HepG2 (cell line): Measurements from ENCODE around the gene HNRNPL. TPM values are rescaled to one million over a fixed set of nuclear protein-coding genes. Genes with fewer than 3 reads are reported as not detected.

ENCODE experiments used
- ATAC-seq: fragments of 200-7000 bp; cut with Tn5 transposase; 3 replicates; pipeline ENCODE4 v1.9.1; 2020; ENCODE audit warnings: mild to moderate bottlenecking, moderate library complexity
- BruUV-seq: library from RNA; stranded (reverse); fragments of 400-500 nt; replicated peaks from 2 replicates; lab custom pipeline; 2021; lab: Mats Ljungman, UMichigan
- CTCF ChIA-PET: fragments of 300-600 bp; formaldehyde crosslinking; extraction: SDS; loops from one replicate; lab custom pipeline; 2021; ENCODE audit warnings: low total read pairs, inconsistent platforms, low intra/inter-chr PET ratio; lab: Yijun Ruan, JAX
- POLR2A ChIA-PET: fragments of 350-600 bp; sonication (Branson Sonifier 250); formaldehyde crosslinking; loops from one replicate; lab custom pipeline; 2020; ENCODE audit warnings: antibody characterized with exemption, inconsistent platforms; lab: Yijun Ruan, JAX
- DNase-seq: peaks from one replicate; pipeline ENCODE4 v3.0.0-alpha.2; 2015; ENCODE audit warnings: low spot score
- FAIRE-seq: peaks from 3 replicates; lab custom pipeline; 2011; peaks lifted over from hg19 to GRCh38; lab: Jason Lieb, UNC
- H2AFZ ChIP-seq: one replicate; pipeline ENCODE4 v1.6.1; 2011; ENCODE audit warnings: low read length, inconsistent platforms
- H3K27ac ChIP-seq: fragments of 300-600 bp; 3 replicates; pipeline ENCODE4 v1.8.0; 2011; ENCODE audit warnings: mixed run types, mild to moderate bottlenecking, mixed read lengths, low read length, inconsistent platforms; ENCODE audit not compliant: insufficient read depth; ENCODE audit errors: extremely low read length
- H3K27me3 ChIP-seq, 2 experiments: fragments of 200-600 bp in 1 of 2; 2 replicates in 1 of 2; 3 replicates in 1 of 2; pipeline versions ENCODE4 v1.6.0 to v1.8.0; 2011; ENCODE audit warnings: low read length in 2 of 2, mild to moderate bottlenecking in 2 of 2, moderate library complexity in 2 of 2, inconsistent platforms in 1 of 2; ENCODE audit not compliant: insufficient read depth in 2 of 2, control insufficient read depth in 1 of 2
- H3K36me3 ChIP-seq, 2 experiments: fragments of 200-600 bp in 1 of 2; replicated peaks in 1 of 2; 2 replicates in 1 of 2; 3 replicates in 1 of 2; pipeline versions ENCODE4 v1.5.1 to v1.8.0; 2011; ENCODE audit warnings: low read length in 2 of 2, inconsistent platforms in 1 of 2; ENCODE audit not compliant: insufficient read depth in 2 of 2, control insufficient read depth in 1 of 2
- H3K4me1 ChIP-seq: 2 replicates; pipeline ENCODE4 v1.5.1; 2012; ENCODE audit warnings: low read length, inconsistent platforms; ENCODE audit not compliant: insufficient read depth
- H3K4me2 ChIP-seq: 2 replicates; pipeline ENCODE4 v1.6.0; 2011; ENCODE audit warnings: low read depth, low read length, inconsistent platforms
- H3K4me3 ChIP-seq, 3 experiments: fragments of 200-600 bp in 1 of 3; sonication (generic), shearing (Covaris generic) in 1 of 3; replicated peaks in 1 of 3; 2 replicates each; pipeline ENCODE4 v1.5.1; 2011 to 2016; ENCODE audit warnings: low read length in 3 of 3, inconsistent platforms in 2 of 3, low read depth in 2 of 3, mild to moderate bottlenecking in 2 of 3, control low read depth in 1 of 3, mixed read lengths in 1 of 3; ENCODE audit not compliant: insufficient read depth in 1 of 3
- H3K79me2 ChIP-seq: one replicate; pipeline ENCODE4 v1.6.1; 2011; ENCODE audit warnings: low read length, inconsistent platforms; ENCODE audit not compliant: insufficient read depth
- H3K9ac ChIP-seq: 2 replicates; pipeline ENCODE4 v1.6.0; 2011; ENCODE audit warnings: mild to moderate bottlenecking, low read depth, low read length, inconsistent platforms; ENCODE audit not compliant: insufficient read depth
- H3K9me3 ChIP-seq: 2 replicates; pipeline ENCODE4 v1.5.1; 2012; ENCODE audit warnings: mild to moderate bottlenecking, low read length
- H4K20me1 ChIP-seq: 2 replicates; pipeline ENCODE4 v1.6.0; 2011; ENCODE audit warnings: inconsistent platforms, mild to moderate bottlenecking, low read length, moderate library complexity; ENCODE audit not compliant: insufficient read depth
- AGO2 ChIP-seq: fragments of 200-400 bp; formaldehyde crosslinking; optimal IDR thresholded peaks from 2 replicates; pipeline ENCODE3; 2017; ENCODE audit warnings: mild to moderate bottlenecking, low read depth, low read length, moderate library complexity
- HNF4G ChIP-seq, 2 experiments: sonication (generic) in 1 of 2; formaldehyde crosslinking in 1 of 2; IDR thresholded peaks; 2 replicates each; pipeline versions ENCODE4 v1.4.0 to v1.6.1; 2011 to 2020; ENCODE audit warnings: borderline replicate concordance in 2 of 2, low read depth in 2 of 2, mild to moderate bottlenecking in 2 of 2, low read length in 1 of 2, missing genetic modification reagents in 1 of 2, moderate library complexity in 1 of 2
- JUN ChIP-seq: sonication (generic); formaldehyde crosslinking; IDR thresholded peaks from 2 replicates; pipeline ENCODE4 v1.4.0; 2020; ENCODE audit warnings: mild to moderate bottlenecking, missing genetic modification reagents
- SRY ChIP-seq: sonication (generic); formaldehyde crosslinking; IDR thresholded peaks from 2 replicates; pipeline ENCODE4 v1.8.0; 2022; ENCODE audit warnings: mild to moderate bottlenecking, missing genetic modification reagents
- ZNF484 ChIP-seq: sonication (generic); formaldehyde crosslinking; IDR thresholded peaks from 2 replicates; pipeline ENCODE4 v1.5.1; 2020; ENCODE audit warnings: mild to moderate bottlenecking, low read depth, missing genetic modification reagents, borderline replicate concordance
- WGBS: methylation state at CpG from one replicate; pipeline ENCODE4 v1.1.6; 2017; ENCODE audit warnings: low lambda C conversion rate; 5-methylcytosine and 5-hydroxymethylcytosine counted together
- in situ Hi-C: cut with HindIII; loops from 2 replicates; pipeline ENCODE4 v1.10.0; 2017; ENCODE audit warnings: low pct_unique_long_range_greater_than_20kb; ENCODE audit not compliant: extremely low pct_ligation_motif_present
- intact Hi-C: fragments of 100-400 bp; cut with micrococcal nuclease; formaldehyde crosslinking; loops from one replicate; pipeline ENCODE4 v1.10.0; 2022; ENCODE audit not compliant: unreplicated experiment
- polyA plus RNA-seq, 8 experiments: library from polyadenylated mRNA; depleted of rRNA in 3 of 8; stranded (reverse) in 7 of 8; unstranded in 1 of 8; fragments of >200 nt; fragmentation: Illumina TruSeq in 4 of 8; extraction: Trizol in 4 of 8; gene quantifications; 2 replicates each; pipeline versions ENCODE4 v1.2.1 to v1.2.3, GENCODE V29; 2011 to 2016; ENCODE audit warnings: low read depth in 4 of 8, missing spikeins in 1 of 8, mixed read lengths in 1 of 8; ENCODE audit not compliant: insufficient read depth in 1 of 8
- total RNA-seq, 5 experiments: library from RNA; depleted of rRNA; stranded (reverse); fragments of >200 nt; fragmentation: Illumina TruSeq; extraction: Trizol; gene quantifications; 2 replicates each; pipeline ENCODE4 v1.2.3, GENCODE V29; 2016; ENCODE audit warnings: low read depth in 1 of 5
- TF ChIP-seq, protein P1 (sequence below): IDR thresholded peaks from 2 replicates; pipeline ENCODE4 v1.6.1; 2016; ENCODE audit warnings: low read depth, missing genetic modification reagents, missing compliant biosample characterization
- TF ChIP-seq, protein P2 (sequence below): IDR thresholded peaks from 2 replicates; pipeline ENCODE4 v1.6.1; 2016
- TF ChIP-seq, protein P3 (sequence below): sonication (generic); formaldehyde crosslinking; IDR thresholded peaks from 2 replicates; pipeline ENCODE4 v1.5.0; 2020; ENCODE audit warnings: mild to moderate bottlenecking, missing genetic modification reagents, moderate library complexity
- TF ChIP-seq, protein P4 (sequence below): sonication (generic); formaldehyde crosslinking; IDR thresholded peaks from 2 replicates; pipeline ENCODE4 v1.5.1; 2020; ENCODE audit warnings: mild to moderate bottlenecking, missing genetic modification reagents, moderate library complexity

HNRNPL gene
- total and polyA plus RNA-seq, 2 of the 13 experiments (the other 11 are each of a cell fraction or from before 2014, with no cell fraction given): 156 to 278 TPM

DNA sequence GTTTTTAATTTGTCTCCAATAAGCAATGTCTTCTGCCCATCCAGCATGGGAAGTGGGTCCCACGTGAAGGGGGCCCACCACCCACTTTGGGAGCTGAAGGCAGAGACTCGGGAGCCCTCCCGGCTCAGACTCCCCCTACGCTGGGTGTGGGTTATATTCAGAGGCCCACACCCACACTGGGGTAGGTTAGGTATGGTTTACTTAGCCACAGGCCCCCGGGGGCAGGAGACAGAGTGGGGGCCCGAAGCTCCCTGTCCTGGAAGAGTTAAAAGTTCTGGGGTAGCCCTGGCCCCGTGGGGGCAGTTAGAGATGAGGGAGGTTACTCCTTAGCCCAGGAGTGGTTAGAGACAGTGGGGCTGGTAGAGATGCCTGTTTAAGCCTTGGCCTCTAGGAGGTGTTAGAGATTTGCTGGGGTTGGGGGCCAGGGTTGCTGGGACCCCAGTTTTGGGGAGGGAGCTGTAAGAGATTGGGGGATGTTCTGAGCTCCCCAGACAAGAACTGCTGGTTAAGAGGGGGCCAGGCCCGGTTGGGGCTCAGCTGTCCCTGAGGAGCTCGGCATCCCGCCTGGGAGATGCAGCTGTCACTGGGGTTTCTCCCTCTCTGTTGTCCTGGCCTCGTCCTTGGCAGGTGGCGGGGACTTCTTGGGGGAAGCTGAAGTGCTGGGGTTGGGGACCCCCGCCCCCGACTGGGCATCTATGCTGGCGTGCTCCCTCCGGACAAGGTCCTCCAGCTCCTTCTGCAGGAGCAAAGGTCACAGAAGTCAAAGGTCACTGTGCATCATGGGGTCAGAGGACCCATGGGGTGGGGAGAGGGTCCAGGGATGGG, 29.0 kb upstream of the HNRNPL start:
- ChIA-PET POLR2A (interaction anchor here (1.0 to 5.6 kb wide), 11 partner anchors 9 to 145 kb away, joined by 3 to 37 read pairs (median 6); partner anchors contain the start of genes NFKBIB and SIRT2), CTCF (no interaction called here)
- H4K20me1 ChIP-seq: no peaks in the 10 kb centered on the region
- DNase-seq (no peak), FAIRE-seq (no peak), ATAC-seq (peak; percentile 41)
- H3K36me3 ChIP-seq: peaks cover 0 to 2% of the 10 kb centered on the region in 2 experiments; a peak in 2 of 5 replicates
- H3K4me3 ChIP-seq: peak overlapping the region; percentile 72 to 86 (median 82); a peak in 5 of 6 replicates
- 81% methylated on average over 10 of the region's 16 CpGs for WGBS
- no peaks in the 10 kb centered on the region for H3K79me2 ChIP-seq
- peak overlapping the region; percentile 74 for H3K9ac ChIP-seq
- no peaks in the 10 kb centered on the region for H3K27me3 ChIP-seq
- BruUV-seq: TSS peak; percentile 73
- intact Hi-C loops (no loop called here), in situ Hi-C loops (no loop called here)
- no peak overlapping the region for H2AFZ ChIP-seq
- H3K27ac ChIP-seq: peak overlapping the region; percentile 58
- peak overlapping the region; percentile 79 for H3K4me2 ChIP-seq
- peaks cover 45% of the 10 kb centered on the region for H3K4me1 ChIP-seq
- no peaks in the 10 kb centered on the region for H3K9me3 ChIP-seq
- TF ChIP-seq, protein P1, sequence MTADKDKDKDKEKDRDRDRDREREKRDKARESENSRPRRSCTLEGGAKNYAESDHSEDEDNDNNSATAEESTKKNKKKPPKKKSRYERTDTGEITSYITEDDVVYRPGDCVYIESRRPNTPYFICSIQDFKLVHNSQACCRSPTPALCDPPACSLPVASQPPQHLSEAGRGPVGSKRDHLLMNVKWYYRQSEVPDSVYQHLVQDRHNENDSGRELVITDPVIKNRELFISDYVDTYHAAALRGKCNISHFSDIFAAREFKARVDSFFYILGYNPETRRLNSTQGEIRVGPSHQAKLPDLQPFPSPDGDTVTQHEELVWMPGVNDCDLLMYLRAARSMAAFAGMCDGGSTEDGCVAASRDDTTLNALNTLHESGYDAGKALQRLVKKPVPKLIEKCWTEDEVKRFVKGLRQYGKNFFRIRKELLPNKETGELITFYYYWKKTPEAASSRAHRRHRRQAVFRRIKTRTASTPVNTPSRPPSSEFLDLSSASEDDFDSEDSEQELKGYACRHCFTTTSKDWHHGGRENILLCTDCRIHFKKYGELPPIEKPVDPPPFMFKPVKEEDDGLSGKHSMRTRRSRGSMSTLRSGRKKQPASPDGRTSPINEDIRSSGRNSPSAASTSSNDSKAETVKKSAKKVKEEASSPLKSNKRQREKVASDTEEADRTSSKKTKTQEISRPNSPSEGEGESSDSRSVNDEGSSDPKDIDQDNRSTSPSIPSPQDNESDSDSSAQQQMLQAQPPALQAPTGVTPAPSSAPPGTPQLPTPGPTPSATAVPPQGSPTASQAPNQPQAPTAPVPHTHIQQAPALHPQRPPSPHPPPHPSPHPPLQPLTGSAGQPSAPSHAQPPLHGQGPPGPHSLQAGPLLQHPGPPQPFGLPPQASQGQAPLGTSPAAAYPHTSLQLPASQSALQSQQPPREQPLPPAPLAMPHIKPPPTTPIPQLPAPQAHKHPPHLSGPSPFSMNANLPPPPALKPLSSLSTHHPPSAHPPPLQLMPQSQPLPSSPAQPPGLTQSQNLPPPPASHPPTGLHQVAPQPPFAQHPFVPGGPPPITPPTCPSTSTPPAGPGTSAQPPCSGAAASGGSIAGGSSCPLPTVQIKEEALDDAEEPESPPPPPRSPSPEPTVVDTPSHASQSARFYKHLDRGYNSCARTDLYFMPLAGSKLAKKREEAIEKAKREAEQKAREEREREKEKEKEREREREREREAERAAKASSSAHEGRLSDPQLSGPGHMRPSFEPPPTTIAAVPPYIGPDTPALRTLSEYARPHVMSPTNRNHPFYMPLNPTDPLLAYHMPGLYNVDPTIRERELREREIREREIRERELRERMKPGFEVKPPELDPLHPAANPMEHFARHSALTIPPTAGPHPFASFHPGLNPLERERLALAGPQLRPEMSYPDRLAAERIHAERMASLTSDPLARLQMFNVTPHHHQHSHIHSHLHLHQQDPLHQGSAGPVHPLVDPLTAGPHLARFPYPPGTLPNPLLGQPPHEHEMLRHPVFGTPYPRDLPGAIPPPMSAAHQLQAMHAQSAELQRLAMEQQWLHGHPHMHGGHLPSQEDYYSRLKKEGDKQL (CRISPR knock-in tag): no peak
- TF ChIP-seq JUN: no peak
- TF ChIP-seq HNF4G (IDR thresholded peaks at IDR 0.05; ENCODE audit: borderline replicate concordance, low read depth, low read length): peak; percentile 44; the same call in 1 of the 2 replicates
- no peak for TF ChIP-seq HNF4G (CRISPR knock-in tag; IDR thresholded peaks at IDR 0.05; ENCODE audit: borderline replicate concordance, low read depth)
- TF ChIP-seq, protein P2, sequence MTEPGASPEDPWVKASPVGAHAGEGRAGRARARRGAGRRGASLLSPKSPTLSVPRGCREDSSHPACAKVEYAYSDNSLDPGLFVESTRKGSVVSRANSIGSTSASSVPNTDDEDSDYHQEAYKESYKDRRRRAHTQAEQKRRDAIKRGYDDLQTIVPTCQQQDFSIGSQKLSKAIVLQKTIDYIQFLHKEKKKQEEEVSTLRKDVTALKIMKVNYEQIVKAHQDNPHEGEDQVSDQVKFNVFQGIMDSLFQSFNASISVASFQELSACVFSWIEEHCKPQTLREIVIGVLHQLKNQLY: no peak
- 0 out of 2 replicates have a peak, but pooled peaks have one; percentile 12 for TF ChIP-seq SRY (CRISPR knock-in tag)
- TF ChIP-seq ZNF484: no peak
- TF ChIP-seq, protein P3, sequence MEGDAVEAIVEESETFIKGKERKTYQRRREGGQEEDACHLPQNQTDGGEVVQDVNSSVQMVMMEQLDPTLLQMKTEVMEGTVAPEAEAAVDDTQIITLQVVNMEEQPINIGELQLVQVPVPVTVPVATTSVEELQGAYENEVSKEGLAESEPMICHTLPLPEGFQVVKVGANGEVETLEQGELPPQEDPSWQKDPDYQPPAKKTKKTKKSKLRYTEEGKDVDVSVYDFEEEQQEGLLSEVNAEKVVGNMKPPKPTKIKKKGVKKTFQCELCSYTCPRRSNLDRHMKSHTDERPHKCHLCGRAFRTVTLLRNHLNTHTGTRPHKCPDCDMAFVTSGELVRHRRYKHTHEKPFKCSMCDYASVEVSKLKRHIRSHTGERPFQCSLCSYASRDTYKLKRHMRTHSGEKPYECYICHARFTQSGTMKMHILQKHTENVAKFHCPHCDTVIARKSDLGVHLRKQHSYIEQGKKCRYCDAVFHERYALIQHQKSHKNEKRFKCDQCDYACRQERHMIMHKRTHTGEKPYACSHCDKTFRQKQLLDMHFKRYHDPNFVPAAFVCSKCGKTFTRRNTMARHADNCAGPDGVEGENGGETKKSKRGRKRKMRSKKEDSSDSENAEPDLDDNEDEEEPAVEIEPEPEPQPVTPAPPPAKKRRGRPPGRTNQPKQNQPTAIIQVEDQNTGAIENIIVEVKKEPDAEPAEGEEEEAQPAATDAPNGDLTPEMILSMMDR (CRISPR knock-in tag): 0 out of 2 replicates have a peak, but pooled peaks have one; percentile 18
- TF ChIP-seq, protein P4, sequence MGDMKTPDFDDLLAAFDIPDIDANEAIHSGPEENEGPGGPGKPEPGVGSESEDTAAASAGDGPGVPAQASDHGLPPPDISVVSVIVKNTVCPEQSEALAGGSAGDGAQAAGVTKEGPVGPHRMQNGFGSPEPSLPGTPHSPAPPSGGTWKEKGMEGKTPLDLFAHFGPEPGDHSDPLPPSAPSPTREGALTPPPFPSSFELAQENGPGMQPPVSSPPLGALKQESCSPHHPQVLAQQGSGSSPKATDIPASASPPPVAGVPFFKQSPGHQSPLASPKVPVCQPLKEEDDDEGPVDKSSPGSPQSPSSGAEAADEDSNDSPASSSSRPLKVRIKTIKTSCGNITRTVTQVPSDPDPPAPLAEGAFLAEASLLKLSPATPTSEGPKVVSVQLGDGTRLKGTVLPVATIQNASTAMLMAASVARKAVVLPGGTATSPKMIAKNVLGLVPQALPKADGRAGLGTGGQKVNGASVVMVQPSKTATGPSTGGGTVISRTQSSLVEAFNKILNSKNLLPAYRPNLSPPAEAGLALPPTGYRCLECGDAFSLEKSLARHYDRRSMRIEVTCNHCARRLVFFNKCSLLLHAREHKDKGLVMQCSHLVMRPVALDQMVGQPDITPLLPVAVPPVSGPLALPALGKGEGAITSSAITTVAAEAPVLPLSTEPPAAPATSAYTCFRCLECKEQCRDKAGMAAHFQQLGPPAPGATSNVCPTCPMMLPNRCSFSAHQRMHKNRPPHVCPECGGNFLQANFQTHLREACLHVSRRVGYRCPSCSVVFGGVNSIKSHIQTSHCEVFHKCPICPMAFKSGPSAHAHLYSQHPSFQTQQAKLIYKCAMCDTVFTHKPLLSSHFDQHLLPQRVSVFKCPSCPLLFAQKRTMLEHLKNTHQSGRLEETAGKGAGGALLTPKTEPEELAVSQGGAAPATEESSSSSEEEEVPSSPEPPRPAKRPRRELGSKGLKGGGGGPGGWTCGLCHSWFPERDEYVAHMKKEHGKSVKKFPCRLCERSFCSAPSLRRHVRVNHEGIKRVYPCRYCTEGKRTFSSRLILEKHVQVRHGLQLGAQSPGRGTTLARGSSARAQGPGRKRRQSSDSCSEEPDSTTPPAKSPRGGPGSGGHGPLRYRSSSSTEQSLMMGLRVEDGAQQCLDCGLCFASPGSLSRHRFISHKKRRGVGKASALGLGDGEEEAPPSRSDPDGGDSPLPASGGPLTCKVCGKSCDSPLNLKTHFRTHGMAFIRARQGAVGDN (CRISPR knock-in tag): peak; percentile 27
- peak; percentile 26 for TF ChIP-seq AGO2
